NB4 (cell line): ENCODE measurements around the gene COL26A1.

ENCODE experiments used
- DNase-seq: peaks from one replicate; pipeline ENCODE4 v3.0.0; 2010; ENCODE audit warnings: low read depth
- H3K4me3 ChIP-seq: one replicate; pipeline ENCODE4 v1.5.1; 2011; ENCODE audit warnings: mild to moderate bottlenecking, low read depth, low read length, moderate library complexity
- MAX ChIP-seq: IDR thresholded peaks from 2 replicates; pipeline ENCODE4 v1.6.1; 2011; ENCODE audit warnings: low read depth, low read length
- MYC ChIP-seq: IDR thresholded peaks from 2 replicates; pipeline ENCODE4 v1.6.1; 2011; ENCODE audit warnings: low read depth, low read length
- POLR2A ChIP-seq: IDR thresholded peaks from 2 replicates; pipeline ENCODE4 v1.6.1; 2011; ENCODE audit warnings: mild to moderate bottlenecking; ENCODE audit not compliant: insufficient read length; ENCODE audit errors: extremely low read depth
- TF ChIP-seq, protein P1 (sequence below): IDR thresholded peaks from one replicate; pipeline ENCODE4 v1.5.1; 2012; ENCODE audit warnings: low read depth, low read length

The COL26A1 gene

GRCh38 chr7:101352920-101353308 is 9.8 kb upstream of the COL26A1 start:
- no peak overlapping the region for H3K4me3 ChIP-seq
- no peak for DNase-seq
- TF ChIP-seq MYC (no peak), POLR2A (no peak)
- TF ChIP-seq, protein P1, sequence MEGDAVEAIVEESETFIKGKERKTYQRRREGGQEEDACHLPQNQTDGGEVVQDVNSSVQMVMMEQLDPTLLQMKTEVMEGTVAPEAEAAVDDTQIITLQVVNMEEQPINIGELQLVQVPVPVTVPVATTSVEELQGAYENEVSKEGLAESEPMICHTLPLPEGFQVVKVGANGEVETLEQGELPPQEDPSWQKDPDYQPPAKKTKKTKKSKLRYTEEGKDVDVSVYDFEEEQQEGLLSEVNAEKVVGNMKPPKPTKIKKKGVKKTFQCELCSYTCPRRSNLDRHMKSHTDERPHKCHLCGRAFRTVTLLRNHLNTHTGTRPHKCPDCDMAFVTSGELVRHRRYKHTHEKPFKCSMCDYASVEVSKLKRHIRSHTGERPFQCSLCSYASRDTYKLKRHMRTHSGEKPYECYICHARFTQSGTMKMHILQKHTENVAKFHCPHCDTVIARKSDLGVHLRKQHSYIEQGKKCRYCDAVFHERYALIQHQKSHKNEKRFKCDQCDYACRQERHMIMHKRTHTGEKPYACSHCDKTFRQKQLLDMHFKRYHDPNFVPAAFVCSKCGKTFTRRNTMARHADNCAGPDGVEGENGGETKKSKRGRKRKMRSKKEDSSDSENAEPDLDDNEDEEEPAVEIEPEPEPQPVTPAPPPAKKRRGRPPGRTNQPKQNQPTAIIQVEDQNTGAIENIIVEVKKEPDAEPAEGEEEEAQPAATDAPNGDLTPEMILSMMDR, result no peak

DNA sequence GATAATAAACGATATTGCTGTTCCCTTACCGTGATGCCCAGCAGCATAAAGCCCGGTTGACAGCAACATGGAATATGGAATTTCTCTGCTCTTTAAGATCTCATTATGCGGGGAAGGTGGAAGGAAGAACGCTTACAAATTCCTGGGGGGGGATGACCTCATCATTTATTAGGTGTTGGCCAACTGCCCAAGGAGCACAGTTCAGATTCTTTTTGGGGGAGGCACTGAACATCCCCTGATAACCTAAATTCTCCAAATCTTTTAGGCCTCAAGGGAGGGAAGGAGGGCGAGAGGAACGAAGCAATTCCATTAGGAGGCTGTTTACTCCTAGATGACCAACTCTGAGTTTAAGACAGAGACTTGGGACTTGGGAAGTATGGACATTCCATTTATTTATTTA is 5.2 kb upstream of the COL26A1 start:
- TF ChIP-seq POLR2A, result no peak
- H3K4me3 ChIP-seq, result no peak overlapping the region
- DNase-seq, result no peak

- no peak overlapping the region for H3K4me3 ChIP-seq
- no peak for DNase-seq
- TF ChIP-seq, protein P1, result no peak
- TF ChIP-seq MAX, result no peak
- no peak for TF ChIP-seq POLR2A
- no peak for TF ChIP-seq MYC
These were observed 590 bp downstream of the COL26A1 start for GRCh38 chr7:101363196-101363733.

- no peak overlapping the region for H3K4me3 ChIP-seq
- peak; percentile 87 for DNase-seq
- peak; percentile 59 for TF ChIP-seq MYC
- TF ChIP-seq MAX, result peak; percentile 56; the same call in 1 of the 2 replicates
- TF ChIP-seq, protein P1, result peak; percentile 91
- no peak for TF ChIP-seq POLR2A
These were observed 1.2 kb downstream of the COL26A1 start for GRCh38 chr7:101363734-101364374.

DNA sequence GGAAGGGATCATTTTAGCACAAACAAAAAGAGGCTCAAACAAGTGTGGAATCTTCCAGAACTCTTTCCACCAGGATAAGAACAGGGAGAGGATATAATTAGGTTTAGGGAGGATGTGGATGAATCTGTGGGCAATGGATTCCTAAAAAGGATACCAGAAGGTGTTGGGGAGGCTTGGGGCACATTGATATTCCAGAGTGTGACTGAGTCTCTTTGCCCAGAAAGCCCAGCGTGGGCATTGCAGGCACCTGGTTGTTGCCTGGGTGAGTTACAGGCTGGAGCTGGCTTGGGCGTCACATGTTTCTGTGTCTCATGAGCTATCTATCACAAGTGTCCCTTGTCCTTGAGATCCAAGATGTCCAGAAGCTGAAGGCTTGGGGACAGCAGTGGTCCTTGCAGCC is 3.3 kb downstream of the COL26A1 start:
- H3K4me3 ChIP-seq, result no peak overlapping the region
- DNase-seq, result no peak
- no peak for TF ChIP-seq MAX
- TF ChIP-seq POLR2A, result no peak
- no peak for TF ChIP-seq MYC
- TF ChIP-seq, protein P1, result no peak

DNA sequence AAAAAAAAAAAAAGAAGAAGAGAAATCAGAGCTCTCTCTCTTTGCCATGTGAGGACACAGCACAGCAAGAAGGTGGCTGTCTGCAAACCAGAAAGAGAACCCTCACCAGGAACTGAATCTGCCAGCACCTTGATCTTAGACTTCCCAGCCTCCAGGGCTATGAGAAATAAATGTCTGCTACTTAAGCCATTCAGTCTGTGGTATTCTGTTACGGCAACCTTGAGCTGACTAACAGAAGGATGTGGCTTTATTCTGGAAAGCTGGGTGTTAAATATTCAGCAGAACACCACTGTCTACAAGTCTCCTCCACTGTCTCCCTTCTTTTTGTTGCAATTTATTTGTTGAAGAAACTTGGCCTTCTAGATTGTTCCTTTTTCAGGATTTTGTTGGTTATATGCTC is 5.0 kb downstream of the COL26A1 start:
- no peak for DNase-seq
- H3K4me3 ChIP-seq, result no peak overlapping the region
- TF ChIP-seq POLR2A (no peak), MYC (no peak), MAX (no peak)
- TF ChIP-seq, protein P1, result no peak
